Small intestine (tissue), 16 donors: Measurements from ENCODE around the gene USP38. TPM values are rescaled to one million over a fixed set of nuclear protein-coding genes. Genes with fewer than 3 reads are reported as not detected.
A peak's percentile ranks its signal among the peaks of the same experiment; 100 is the strongest.
"Not testable (repeated sequence)": the region's sequence is repeated elsewhere in the genome, so short reads cannot be mapped to it uniquely, and the experiment has no call there.

Experiments used
- DNase-seq, 2 donors: peaks; one replicate each; pipeline versions ENCODE4 v3.0.0 to v3.0.0-alpha.2; 2013
- FAIRE-seq: peaks from 2 replicates; lab custom pipeline; 2012; peaks lifted over from hg19 to GRCh38; lab: Jason Lieb, UNC
- H3K27ac ChIP-seq, 3 donors: one replicate each; pipeline ENCODE4 v1.5.1; 2013; ENCODE audit warnings: low read length in 2 of 3, mild to moderate bottlenecking in 2 of 3, control low read depth in 1 of 3, inconsistent platforms in 1 of 3, low read depth in 1 of 3, moderate library complexity in 1 of 3
- H3K27me3 ChIP-seq, 3 donors: one replicate each; pipeline ENCODE4 v1.6.1; 2013; ENCODE audit warnings: low read length in 3 of 3, inconsistent platforms in 1 of 3; ENCODE audit not compliant: control insufficient read depth in 3 of 3, insufficient read depth in 3 of 3
- H3K36me3 ChIP-seq, 3 donors: one replicate each; pipeline ENCODE4 v1.6.1; 2013; ENCODE audit warnings: low read length in 3 of 3, inconsistent platforms in 1 of 3, low read depth in 1 of 3, mild to moderate bottlenecking in 1 of 3, moderate library complexity in 1 of 3; ENCODE audit not compliant: control insufficient read depth in 3 of 3, insufficient read depth in 2 of 3
- H3K4me1 ChIP-seq, 3 donors: one replicate each; pipeline ENCODE4 v1.6.1; 2013; ENCODE audit warnings: low read length in 2 of 3, inconsistent platforms in 1 of 3, low read depth in 1 of 3, mild to moderate bottlenecking in 1 of 3, moderate library complexity in 1 of 3; ENCODE audit not compliant: control insufficient read depth in 3 of 3, insufficient read depth in 2 of 3
- H3K4me3 ChIP-seq, 3 donors: one replicate each; pipeline ENCODE4 v1.5.1; 2013; ENCODE audit warnings: low read length in 3 of 3, control low read depth in 1 of 3, inconsistent platforms in 1 of 3, low read depth in 1 of 3, mild to moderate bottlenecking in 1 of 3, moderate library complexity in 1 of 3
- H3K9me3 ChIP-seq, 2 donors: one replicate each; pipeline ENCODE4 v1.6.1; 2013; ENCODE audit warnings: low read depth in 1 of 2, low read length in 1 of 2; ENCODE audit not compliant: control insufficient read depth in 2 of 2, insufficient read depth in 1 of 2
- whole genome bisulfite sequencing, 3 donors: extraction: QIAGEN DNeasy Blood & Tissue Kit; methylation state at CpG; one replicate each; pipeline ENCODE4 v1.1.7; 2013; 5-methylcytosine and 5-hydroxymethylcytosine counted together
- long read RNA-seq, 10 donors: transcript quantifications; one replicate each; lab custom pipeline, GENCODE V29; 2026
- polyA plus RNA-seq, 4 donors: library from polyadenylated mRNA; stranded (reverse) in 3 of 4; unstranded in 1 of 4; fragments of 200-250 nt in 3 of 4; fragments of 120-200 nt in 1 of 4; gene quantifications; one replicate each; pipeline versions ENCODE4 v1.2.1 to v1.2.3, GENCODE V29; 2013
- donor health status: healthy with polysubstance abuse.
- donor health status: control.
- donor health status: control.
- donor health status: Bipolar disorder and iron deficiency.
- donor health status: healthy.

USP38 gene
- polyA plus RNA-seq = 10 to 100 TPM in 1 of 4 donors, 1 to 10 TPM in 3; 7.0 to 25.8 (median 9.1) TPM
- long read RNA-seq, donor 1, full-length matches to known transcripts = 10 of 10 reads
- long read RNA-seq, donor 1, partial matches to known transcripts = 0 of 10 reads
- long read RNA-seq, donor 1, other reads (novel, unspliced or antisense) = 0 of 10 reads
- long read RNA-seq, donor 2, full-length matches to known transcripts = 4 of 4 reads
- long read RNA-seq, donor 2, partial matches to known transcripts = 0 of 4 reads
- long read RNA-seq, donor 2, other reads (novel, unspliced or antisense) = 0 of 4 reads
- long read RNA-seq, donor 3, full-length matches to known transcripts = 2 of 2 reads
- long read RNA-seq, donor 3, partial matches to known transcripts = 0 of 2 reads
- long read RNA-seq, donor 3, other reads (novel, unspliced or antisense) = 0 of 2 reads
- long read RNA-seq, donor 4 = 0 reads
- long read RNA-seq, donor 5 = 0 reads
- long read RNA-seq, donor 6, full-length matches to known transcripts = 3 of 3 reads
- long read RNA-seq, donor 6, partial matches to known transcripts = 0 of 3 reads
- long read RNA-seq, donor 6, other reads (novel, unspliced or antisense) = 0 of 3 reads
- long read RNA-seq, donor 7, full-length matches to known transcripts = 2 of 2 reads
- long read RNA-seq, donor 7, partial matches to known transcripts = 0 of 2 reads
- long read RNA-seq, donor 7, other reads (novel, unspliced or antisense) = 0 of 2 reads
- long read RNA-seq, donor 8 = 0 reads
- long read RNA-seq, donor 9, full-length matches to known transcripts = 1 of 1 reads
- long read RNA-seq, donor 9, partial matches to known transcripts = 0 of 1 reads
- long read RNA-seq, donor 9, other reads (novel, unspliced or antisense) = 0 of 1 reads
- long read RNA-seq, donor 10, full-length matches to known transcripts = 4 of 4 reads
- long read RNA-seq, donor 10, partial matches to known transcripts = 0 of 4 reads
- long read RNA-seq, donor 10, other reads (novel, unspliced or antisense) = 0 of 4 reads

DNA sequence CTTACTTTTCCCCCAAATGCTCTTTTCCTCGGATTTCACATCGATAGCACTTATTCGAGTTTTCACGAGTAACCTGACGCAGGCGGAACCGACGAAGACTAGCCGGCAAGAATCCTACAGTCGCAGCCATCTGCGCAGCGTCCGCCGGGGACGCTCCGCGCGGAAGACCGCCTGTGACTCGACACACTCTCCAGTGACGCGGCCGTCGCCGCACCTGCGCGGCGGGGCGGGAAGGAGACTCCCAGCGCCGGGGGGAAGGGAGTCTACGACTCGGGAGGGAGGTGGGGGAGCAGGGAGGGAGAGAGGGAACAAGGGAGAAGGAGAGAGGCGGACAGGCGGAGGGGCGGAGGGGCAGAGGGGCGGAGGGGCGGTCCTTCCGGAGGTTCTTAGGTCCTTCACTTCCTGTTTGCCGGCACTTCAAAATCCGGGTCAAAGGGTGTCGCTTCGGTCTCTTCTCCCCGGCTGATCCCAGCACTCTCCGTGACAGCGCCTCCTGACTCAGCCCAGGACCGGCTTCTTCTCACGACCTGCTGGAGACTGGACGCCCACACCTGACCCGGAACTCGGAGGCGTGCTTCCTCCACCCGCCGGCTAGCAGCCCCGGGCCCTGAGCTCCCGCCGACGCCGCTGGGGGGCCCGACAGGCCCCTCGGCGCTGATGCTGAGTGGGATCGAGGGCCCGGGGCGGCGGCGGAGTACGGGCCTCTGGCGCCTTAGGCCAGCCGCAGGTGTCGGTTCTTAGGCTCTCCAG is at the start of gene USP38:
USP38 (plus strand) TSS at position 415 of the 750 bp plus-strand sequence. CDS start 534 bp downstream, outside the sequence.
- FAIRE-seq (no peak), DNase-seq (peak; percentile 96 to 98)
- peak within 1 kb of the TSS; percentile 73 to 87 (median 80) for H3K4me3 ChIP-seq
- H3K27ac ChIP-seq = peak within 1 kb of the TSS; percentile 93 to 100 (median 93)
- H3K27me3 ChIP-seq = no peaks in the 10 kb centered on the region
- WGBS, 3 donors = 0% methylated on average over 51 to 71 of the region's 71 CpGs
- peaks cover 0 to 3% (median 0%) of the 10 kb centered on the region in 3 donors for H3K4me1 ChIP-seq
- H3K9me3 ChIP-seq = peaks cover 0 to 1% of the 10 kb centered on the region in 2 donors
- peaks cover 0 to 2% (median 0%) of the 10 kb centered on the region in 3 donors for H3K36me3 ChIP-seq

DNA sequence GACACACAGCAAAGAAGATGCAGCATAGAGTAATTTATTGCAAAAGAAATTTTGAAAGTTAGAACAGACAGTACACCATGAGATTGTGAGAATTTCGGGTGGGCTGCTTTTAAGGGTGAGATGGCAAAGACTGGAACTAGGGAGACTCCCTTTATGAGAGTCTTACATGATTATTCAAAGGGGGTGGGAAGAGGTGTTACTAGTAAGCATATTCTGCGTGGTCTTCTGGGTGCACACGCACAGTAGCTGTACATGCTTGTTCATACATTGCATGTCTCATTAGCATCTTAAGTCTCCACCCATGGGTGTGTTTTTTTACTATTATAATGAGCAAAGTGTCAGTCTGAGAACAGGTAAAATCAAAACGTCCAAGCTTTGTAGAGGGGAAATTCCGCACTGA is 49.4 kb upstream of the USP38 start:
- H3K4me3 ChIP-seq = no peak overlapping the region
- no peaks in the 10 kb centered on the region for H3K36me3 ChIP-seq
- no peak for FAIRE-seq
- DNase-seq = no peak
- H3K27me3 ChIP-seq = no peaks in the 10 kb centered on the region
- H3K4me1 ChIP-seq = peaks cover 0 to 4% (median 2%) of the 10 kb centered on the region in 3 donors
- no peaks in the 10 kb centered on the region for H3K9me3 ChIP-seq
- 84 to 88% (median 85%) methylated on average over 5 of the region's 5 CpGs for WGBS, 3 donors
- H3K27ac ChIP-seq = no peak overlapping the region

GRCh38 chr4:143140696-143141095 is 44.0 kb upstream of the USP38 start:
- WGBS, 3 donors = 73 to 87% (median 80%) methylated on average over 4 of the region's 4 CpGs
- no peaks in the 10 kb centered on the region for H3K9me3 ChIP-seq
- no peaks in the 10 kb centered on the region for H3K4me1 ChIP-seq
- H3K27ac ChIP-seq = no peak overlapping the region
- H3K27me3 ChIP-seq = no peaks in the 10 kb centered on the region
- no peak overlapping the region for H3K4me3 ChIP-seq
- FAIRE-seq (no peak), DNase-seq (no peak)
- H3K36me3 ChIP-seq = no peaks in the 10 kb centered on the region

DNA sequence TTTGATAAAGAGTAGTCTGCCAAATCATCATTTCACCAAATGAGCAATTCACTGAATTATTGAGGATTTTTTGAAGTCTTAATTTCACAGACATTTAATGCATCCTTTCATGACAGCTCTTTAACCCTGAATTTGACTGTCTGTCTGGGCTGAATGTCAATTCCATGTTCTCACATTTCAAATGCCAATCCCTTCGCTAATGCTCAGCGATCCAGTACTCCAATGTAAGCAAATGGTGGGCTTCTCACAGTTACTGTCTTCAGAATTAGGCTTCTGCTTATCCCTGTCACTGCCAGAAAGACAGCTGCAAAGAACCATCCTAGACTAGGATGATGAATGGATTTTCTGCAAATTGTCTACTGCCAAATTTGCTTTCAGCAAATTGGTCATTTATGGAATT is 36.2 kb upstream of the USP38 start:
- peaks cover 0 to 5% of the 10 kb centered on the region in 2 donors for H3K9me3 ChIP-seq
- no peak for FAIRE-seq
- H3K4me1 ChIP-seq = no peaks in the 10 kb centered on the region
- DNase-seq = no peak
- H3K36me3 ChIP-seq = no peaks in the 10 kb centered on the region
- H3K27ac ChIP-seq = no peak overlapping the region
- 78 to 89% (median 85%) methylated on average over 2 of the region's 2 CpGs for WGBS, 3 donors
- H3K4me3 ChIP-seq = no peak overlapping the region
- H3K27me3 ChIP-seq = no peaks in the 10 kb centered on the region

- Histone ChIP-seq H3K36me3 (no peaks in the 10 kb centered on the region), H3K27ac (no peak overlapping the region), H3K9me3 (peaks cover 0 to 20% of the 10 kb centered on the region in 2 donors), H3K4me1 (no peaks in the 10 kb centered on the region), H3K27me3 (no peaks in the 10 kb centered on the region), H3K4me3 (no peak overlapping the region)
- 95 to 100% (median 100%) methylated on average over 2 of the region's 2 CpGs for WGBS, 3 donors
- DNase-seq (no peak), FAIRE-seq (no peak)
Observed at GRCh38 chr4:143156853-143157252, 27.9 kb upstream of the USP38 start.

DNA sequence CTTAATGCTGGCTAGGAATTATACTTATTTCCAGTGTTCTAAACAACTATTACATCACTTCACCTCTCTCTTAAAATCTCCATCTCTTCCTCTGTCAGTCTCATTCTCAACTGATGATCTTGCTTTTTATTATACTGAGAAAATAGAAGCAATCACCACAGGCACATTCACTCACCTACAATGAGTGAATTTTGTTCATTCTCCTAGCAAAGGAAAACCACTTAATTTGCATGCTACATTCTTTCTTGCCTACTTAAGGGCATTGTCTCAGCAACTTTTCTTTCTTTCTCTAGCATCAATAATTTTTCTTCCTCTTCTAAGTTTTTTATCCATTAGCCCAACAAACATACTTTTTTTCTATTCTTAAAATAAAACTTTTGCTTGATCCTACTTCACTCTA is 21.1 kb upstream of the USP38 start:
- H3K4me1 ChIP-seq = no peaks in the 10 kb centered on the region
- FAIRE-seq = no peak

DNA sequence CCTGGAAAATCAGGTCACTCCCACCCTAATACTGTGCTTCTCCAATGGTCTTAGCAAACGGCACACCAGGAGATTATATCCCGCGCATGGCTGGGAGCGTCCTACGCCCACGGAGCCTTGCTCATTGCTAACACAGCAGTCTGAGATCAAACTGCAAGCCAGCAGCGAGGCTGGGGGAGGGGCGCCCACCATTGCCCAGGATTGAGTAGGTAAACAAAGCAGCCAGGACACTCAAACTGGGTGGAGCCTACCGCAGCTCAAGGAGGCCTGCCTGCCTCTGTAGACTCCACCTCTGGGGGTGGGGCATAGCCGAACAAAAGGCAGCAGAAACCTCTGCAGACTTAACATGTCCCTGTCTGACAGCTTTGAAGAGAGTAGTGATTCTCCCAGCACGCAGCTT is 18.0 kb upstream of the USP38 start:
- not testable (repeated sequence) for H3K27me3 ChIP-seq, FAIRE-seq, H3K36me3 ChIP-seq, H3K4me3 ChIP-seq, DNase-seq, H3K27ac ChIP-seq, H3K4me1 ChIP-seq
- 92 to 96% (median 93%) methylated on average over 11 of the region's 11 CpGs for WGBS, 3 donors
- peaks cover 0 to 15% of the 10 kb centered on the region in 2 donors for H3K9me3 ChIP-seq

More for the DNA sequence above, 21.1 kb upstream of the USP38 start:
- Histone ChIP-seq H3K27ac (no peak overlapping the region), H3K36me3 (no peaks in the 10 kb centered on the region), H3K4me3 (no peak overlapping the region), H3K9me3 (peaks cover 0 to 15% of the 10 kb centered on the region in 2 donors), H3K27me3 (no peaks in the 10 kb centered on the region)
- DNase-seq = no peak
